Testis (tissue), 3 donors: ENCODE results near the gene POMT2. TPM values are rescaled to one million over a fixed set of nuclear protein-coding genes. Genes with fewer than 3 reads are reported as not detected.
"Not testable (repeated sequence)": the region's sequence is repeated elsewhere in the genome, so short reads cannot be mapped to it uniquely, and the experiment has no call there.

ENCODE experiments used
- DNase-seq: peaks from one replicate; pipeline ENCODE4 v3.0.0-alpha.2; 2019
- H3K27ac ChIP-seq, 2 donors: fragments of 200-600 bp; sonication (generic); one replicate each; pipeline ENCODE4 v1.5.1; 2019
- H3K27me3 ChIP-seq: fragments of 200-600 bp; sonication (generic); one replicate; pipeline ENCODE4 v1.5.1; 2019
- H3K36me3 ChIP-seq: fragments of 200-600 bp; sonication (generic); one replicate; pipeline ENCODE4 v1.5.1; 2017; ENCODE audit warnings: low read depth; ENCODE audit errors: missing control alignments
- H3K4me1 ChIP-seq: fragments of 200-600 bp; sonication (generic); one replicate; pipeline ENCODE4 v1.5.1; 2019
- H3K4me3 ChIP-seq, 2 donors: fragments of 200-600 bp; sonication (generic); one replicate each; pipeline ENCODE4 v1.5.1; 2017 to 2019
- H3K9me3 ChIP-seq: fragments of 200-600 bp; sonication (generic); one replicate; pipeline ENCODE4 v1.5.1; 2017
- CTCF ChIP-seq, 3 experiments: fragments of 450-650 bp in 2 of 3; fragments of 200-600 bp in 1 of 3; sonication (generic) in 1 of 3; IDR thresholded peaks; one replicate each; pipeline ENCODE4 v1.5.1; 2016 to 2019; ENCODE audit warnings: antibody characterized with exemption in 3 of 3, mild to moderate bottlenecking in 2 of 3, moderate library complexity in 1 of 3
- POLR2A ChIP-seq: fragments of 450-650 bp; IDR thresholded peaks from one replicate; pipeline ENCODE4 v1.6.1; 2017; ENCODE audit warnings: antibody characterized with exemption, mild to moderate bottlenecking, moderate library complexity
- WGBS, 2 donors: methylation state at CpG; one replicate each; pipeline ENCODE4 v1.1.5; 2018; 5-methylcytosine and 5-hydroxymethylcytosine counted together
- intact Hi-C: fragments of 100-400 bp; cut with DNase I; formaldehyde crosslinking; loops from one replicate; pipeline ENCODE4 v1.15.1; 2023; ENCODE audit warnings: low total_unique reads
- polyA plus RNA-seq: library from polyadenylated mRNA; stranded (reverse); fragments of 350-450 nt; fragmentation: Illumina TruSeq; extraction: RNeasy Lipid Tissue Mini Kit (QIAGEN cat#74804); gene quantifications from one replicate; pipeline ENCODE4 v1.2.3, GENCODE V29; 2014; ENCODE audit warnings: low read depth, low replicate concordance; ENCODE audit not compliant: insufficient read depth
- total RNA-seq, 2 donors: library from RNA; depleted of rRNA; stranded (reverse); fragments of >200 nt; gene quantifications; one replicate each; pipeline ENCODE4 v1.2.3, GENCODE V29; 2016

POMT2 gene
- total and polyA plus RNA-seq, 3 donors from 2014 or later: 108 to 162 (median 127) TPM

- intact Hi-C loops: loop anchor here (5.0 kb wide), 1 partner anchor 296 kb away; the partner anchor contains the start of gene IRF2BPL
- H3K27me3 ChIP-seq: no peaks in the 10 kb centered on the region
- 77 to 85% methylated on average over 4 of the region's 4 CpGs for WGBS, 2 donors
- H3K36me3 ChIP-seq: no peaks in the 10 kb centered on the region
- no peak overlapping the region for H3K27ac ChIP-seq
- TF ChIP-seq CTCF (IDR thresholded peaks at IDR 0.05) (no peak), POLR2A (no peak)
- H3K4me3 ChIP-seq: no peak overlapping the region
- no peak for DNase-seq
- peaks cover 23% of the 10 kb centered on the region for H3K4me1 ChIP-seq
- no peaks in the 10 kb centered on the region for H3K9me3 ChIP-seq
Observed at GRCh38 chr14:77323571-77323970, 2.9 kb upstream of the POMT2 start.

DNA sequence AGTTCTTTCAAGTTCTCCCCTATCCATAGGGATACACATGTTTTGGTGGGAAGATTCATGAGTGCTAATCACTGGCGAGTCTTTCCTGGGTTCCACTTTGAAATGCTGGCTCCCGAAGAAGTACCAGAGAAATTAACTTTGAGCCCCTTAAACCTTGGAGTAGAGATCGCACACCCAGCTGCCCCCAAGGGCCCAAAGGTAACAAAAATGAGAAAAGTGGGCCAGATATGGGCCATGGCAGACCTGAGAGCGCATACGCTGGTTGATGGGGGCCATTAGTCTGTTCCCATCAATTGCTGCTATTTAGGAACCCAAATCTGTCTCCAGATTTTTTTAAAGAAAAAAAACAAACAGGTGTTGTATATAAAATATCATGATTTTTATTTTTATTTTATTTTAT, 2.3 kb upstream of the POMT2 start:
- no peaks in the 10 kb centered on the region for H3K36me3 ChIP-seq
- 93% methylated on average over 5 of the region's 5 CpGs for WGBS, 2 donors
- DNase-seq: no peak
- no peaks in the 10 kb centered on the region for H3K27me3 ChIP-seq
- peaks cover 27% of the 10 kb centered on the region for H3K4me1 ChIP-seq
- no peaks in the 10 kb centered on the region for H3K9me3 ChIP-seq
- TF ChIP-seq CTCF (IDR thresholded peaks at IDR 0.05) (no peak), POLR2A (no peak)
- no peak overlapping the region for H3K27ac ChIP-seq
- H3K4me3 ChIP-seq: no peak overlapping the region
- intact Hi-C loops: loop anchor here (5.0 kb wide), 1 partner anchor 296 kb away; the partner anchor contains the start of gene IRF2BPL

- Histone ChIP-seq H3K9me3 (no peaks in the 10 kb centered on the region), H3K27me3 (no peaks in the 10 kb centered on the region), H3K36me3 (no peaks in the 10 kb centered on the region), H3K27ac (peak overlapping the region; percentile 86 to 98), H3K4me1 (peaks cover 32% of the 10 kb centered on the region), H3K4me3 (peak overlapping the region; percentile 98 to 99)
- TF ChIP-seq POLR2A (no peak), CTCF (IDR thresholded peaks at IDR 0.05) (no peak)
- 49 to 59% methylated on average over 5 of the region's 5 CpGs for WGBS, 2 donors
- no peak for DNase-seq
- intact Hi-C loops: loop anchor here (5.0 kb wide), 1 partner anchor 295 kb away; the partner anchor contains the start of gene IRF2BPL
Observed at GRCh38 chr14:77322250-77322902, 1.7 kb upstream of the POMT2 start.

DNA sequence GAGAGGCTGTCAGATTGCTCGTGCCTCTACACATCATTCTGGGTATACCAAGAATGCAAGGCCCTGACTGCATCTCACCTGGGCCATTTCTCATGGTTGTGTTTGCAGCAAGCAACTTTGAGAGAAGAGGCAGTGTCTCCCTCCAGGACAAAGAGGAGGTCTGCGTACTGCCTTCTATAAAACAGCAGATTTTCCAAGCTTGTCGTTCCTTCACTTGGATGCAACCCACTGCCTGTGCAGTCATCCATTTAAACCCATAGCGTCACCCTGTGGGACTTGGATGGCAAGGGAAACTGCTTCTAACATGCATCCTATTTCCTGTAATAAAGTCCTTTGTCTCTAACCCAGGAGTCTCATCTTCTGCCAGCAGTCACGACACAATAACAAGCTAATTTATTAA, 1.3 kb downstream of the POMT2 start:
- H3K4me1 ChIP-seq: peaks cover 54% of the 10 kb centered on the region
- no peak for DNase-seq
- WGBS, 2 donors: 30 to 36% methylated on average over 5 of the region's 5 CpGs

GRCh38 chr14:77318756-77319155, 1.9 kb downstream of the POMT2 start:
- H3K9me3 ChIP-seq, H3K4me3 ChIP-seq, intact Hi-C loops, H3K27me3 ChIP-seq, DNase-seq, H3K36me3 ChIP-seq: not testable (repeated sequence)
- WGBS, 2 donors: 91 to 98% methylated on average over 11 of the region's 11 CpGs
- Histone ChIP-seq H3K27ac (peak overlapping the region; percentile 31 to 81), H3K4me1 (peaks cover 61% of the 10 kb centered on the region)

More for the DNA sequence above, 1.3 kb downstream of the POMT2 start:
- H3K27ac ChIP-seq: peak overlapping the region in 1 of 2 donors; percentile 33
- peak overlapping the region in 1 of 2 donors; percentile 98 for H3K4me3 ChIP-seq
- H3K9me3 ChIP-seq: no peaks in the 10 kb centered on the region
- no peaks in the 10 kb centered on the region for H3K27me3 ChIP-seq
- H3K36me3 ChIP-seq: no peaks in the 10 kb centered on the region
- intact Hi-C loops: no loop called here
- no peak for TF ChIP-seq CTCF (IDR thresholded peaks at IDR 0.05)
- no peak for TF ChIP-seq POLR2A
